CD8-positive, alpha-beta memory T cell (primary cell): ENCODE results near the gene PIGQ. TPM values are rescaled to one million over a fixed set of nuclear protein-coding genes. Genes with fewer than 3 reads are reported as not detected.

Experiments
- CTCF ChIA-PET: fragments of 350-600 bp; sonication (Branson Sonifier 250); formaldehyde crosslinking; loops from one replicate; lab custom pipeline; 2021; ENCODE audit warnings: antibody characterized with exemption; lab: Charles Lee
- POLR2A ChIA-PET: fragments of 350-600 bp; sonication (Branson Sonifier 250); formaldehyde crosslinking; loops from one replicate; lab custom pipeline; 2021; ENCODE audit warnings: antibody characterized with exemption; lab: Charles Lee
- DNase-seq, 5 donors: peaks; one replicate each; pipeline versions ENCODE4 v3.0.0 to v3.0.0-alpha.2; 2020 to 2022; ENCODE audit warnings: mixed read lengths in 1 of 5
- H3K27ac ChIP-seq: one replicate; pipeline ENCODE4 v1.7.0; 2013; ENCODE audit warnings: low read depth, mild to moderate bottlenecking, low read length, moderate library complexity
- H3K27me3 ChIP-seq: 2 replicates; pipeline ENCODE4 v1.7.0; 2013; ENCODE audit warnings: low read length, mild to moderate bottlenecking; ENCODE audit not compliant: insufficient read depth, poor library complexity, severe bottlenecking
- H3K36me3 ChIP-seq: 2 replicates; pipeline ENCODE4 v1.7.0; 2013; ENCODE audit warnings: mild to moderate bottlenecking, low read length, moderate library complexity; ENCODE audit not compliant: insufficient read depth
- H3K4me1 ChIP-seq: 2 replicates; pipeline ENCODE4 v1.7.0; 2013; ENCODE audit warnings: mild to moderate bottlenecking, low read length, moderate library complexity; ENCODE audit not compliant: insufficient read depth
- H3K4me3 ChIP-seq: 2 replicates; pipeline ENCODE4 v1.7.0; 2013; ENCODE audit warnings: mild to moderate bottlenecking, low read length
- H3K9me3 ChIP-seq: 2 replicates; pipeline ENCODE4 v1.7.0; 2013; ENCODE audit warnings: mild to moderate bottlenecking, low read length
- H3K27ac Mint-ChIP-seq, 8 donors: one replicate each; pipeline ENCODE4 v1.8.0; 2020 to 2021; ENCODE audit warnings: mixed read lengths in 8 of 8, mild to moderate bottlenecking in 6 of 8, inconsistent platforms in 3 of 8, moderate library complexity in 3 of 8
- H3K27me3 Mint-ChIP-seq, 2 donors: one replicate each; pipeline ENCODE4 v1.8.0; 2020 to 2021; ENCODE audit warnings: mixed read lengths in 2 of 2, mild to moderate bottlenecking in 1 of 2, moderate library complexity in 1 of 2
- H3K36me3 Mint-ChIP-seq, 3 donors: one replicate each; pipeline ENCODE4 v1.8.0; 2020 to 2021; ENCODE audit warnings: mixed read lengths in 3 of 3, inconsistent platforms in 1 of 3, mild to moderate bottlenecking in 1 of 3
- H3K4me1 Mint-ChIP-seq, 3 donors: one replicate each; pipeline ENCODE4 v1.8.0; 2020 to 2021; ENCODE audit warnings: mixed read lengths in 3 of 3, inconsistent platforms in 1 of 3, mild to moderate bottlenecking in 1 of 3
- H3K4me3 Mint-ChIP-seq, 7 donors: one replicate each; pipeline ENCODE4 v1.8.0; 2020 to 2021; ENCODE audit warnings: mixed read lengths in 7 of 7, mild to moderate bottlenecking in 6 of 7, moderate library complexity in 4 of 7, inconsistent platforms in 2 of 7
- H3K9me3 Mint-ChIP-seq, 5 donors: one replicate each; pipeline ENCODE4 v1.8.0; 2020 to 2022; ENCODE audit warnings: mixed read lengths in 5 of 5, mild to moderate bottlenecking in 3 of 5, moderate library complexity in 2 of 5, inconsistent platforms in 1 of 5
- polyA plus RNA-seq: library from polyadenylated mRNA; unstranded; fragments of 300-500 nt; fragmentation: Illumina TruSeq; gene quantifications from one replicate; pipeline ENCODE4 v1.2.3, GENCODE V29; 2021
- total RNA-seq, 2 experiments: library from RNA; stranded (reverse); gene quantifications; one replicate each; pipeline ENCODE4 v1.2.3, GENCODE V29; 2021

Gene PIGQ
- total and polyA plus RNA-seq, 3 experiments from 2014 or later, result 14.0 to 50.1 (median 47.4) TPM

DNA sequence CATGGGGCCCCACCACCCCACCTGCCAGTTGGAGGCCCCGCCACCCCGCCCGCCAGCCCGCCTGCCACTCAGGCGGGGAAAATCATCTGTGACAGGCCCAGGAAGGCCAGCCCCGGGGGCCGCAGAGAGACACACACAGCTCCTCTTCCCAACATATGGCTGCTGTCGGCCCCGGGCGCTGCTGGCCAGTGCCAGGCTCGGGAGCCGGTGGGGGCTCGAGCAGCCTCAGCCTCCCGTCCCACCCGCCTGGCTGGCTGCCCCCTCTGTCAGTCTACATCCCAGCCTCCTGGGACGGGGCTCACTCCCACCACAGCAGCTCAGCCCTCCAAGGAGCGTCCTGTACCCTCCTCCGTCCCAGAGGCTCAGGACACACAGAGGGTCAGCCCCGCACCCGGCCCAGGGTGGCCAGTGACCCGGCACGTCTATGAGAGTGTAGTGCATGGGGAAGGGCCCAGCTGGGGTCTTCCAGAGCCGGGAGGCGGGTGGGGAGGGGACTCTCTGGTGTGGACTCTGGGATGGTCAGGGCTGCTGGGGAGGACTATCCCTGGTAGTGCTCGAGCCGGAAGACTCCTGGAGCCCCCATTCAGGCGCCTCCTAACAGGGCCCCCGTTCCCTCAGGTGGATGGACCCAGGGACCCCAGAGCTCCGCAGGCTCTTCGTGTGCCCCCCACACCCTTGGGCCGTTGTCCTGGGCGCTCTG is 13.1 kb upstream of the PIGQ start:
- Histone ChIP-seq H3K4me3 (no peak overlapping the region), H3K27ac (no peak overlapping the region), H3K36me3 (no peaks in the 10 kb centered on the region), H3K4me1 (no peaks in the 10 kb centered on the region), H3K27me3 (peaks cover 11% of the 10 kb centered on the region), H3K9me3 (no peaks in the 10 kb centered on the region)
- no peaks in the 10 kb centered on the region for H3K9me3 Mint-ChIP-seq
- H3K27me3 Mint-ChIP-seq, result peaks cover 3 to 4% of the 10 kb centered on the region in 2 donors
- ChIA-PET CTCF (no interaction called here), POLR2A (no interaction called here)
- H3K4me1 Mint-ChIP-seq, result no peaks in the 10 kb centered on the region
- H3K4me3 Mint-ChIP-seq, result no peak overlapping the region
- DNase-seq, result no peak
- H3K36me3 Mint-ChIP-seq, result peaks cover 0 to 4% (median 0%) of the 10 kb centered on the region in 3 donors
- H3K27ac Mint-ChIP-seq, result no peak overlapping the region

- no peaks in the 10 kb centered on the region for H3K4me1 ChIP-seq
- no peaks in the 10 kb centered on the region for H3K36me3 ChIP-seq
- H3K4me3 ChIP-seq, result no peak overlapping the region
- Mint-ChIP-seq H3K27ac (no peak overlapping the region), H3K4me3 (peak overlapping the region in 1 of 7 donors; percentile 23), H3K27me3 (peaks cover 3 to 4% of the 10 kb centered on the region in 2 donors), H3K36me3 (peaks cover 0 to 4% (median 0%) of the 10 kb centered on the region in 3 donors), H3K9me3 (no peaks in the 10 kb centered on the region), H3K4me1 (no peaks in the 10 kb centered on the region)
- H3K27ac ChIP-seq, result no peak overlapping the region
- H3K27me3 ChIP-seq, result peaks cover 11% of the 10 kb centered on the region
- no peak for DNase-seq
- POLR2A ChIA-PET, result no interaction called here
- CTCF ChIA-PET, result no interaction called here
- no peaks in the 10 kb centered on the region for H3K9me3 ChIP-seq
Observed at GRCh38 chr16:557463-558297, 12.1 kb upstream of the PIGQ start.

- Mint-ChIP-seq H3K36me3 (peaks cover 0 to 4% (median 0%) of the 10 kb centered on the region in 3 donors), H3K4me1 (no peaks in the 10 kb centered on the region), H3K9me3 (no peaks in the 10 kb centered on the region), H3K27me3 (peaks cover 3 to 4% of the 10 kb centered on the region in 2 donors), H3K27ac (no peak overlapping the region), H3K4me3 (peak overlapping the region in 1 of 7 donors; percentile 23)
- Histone ChIP-seq H3K9me3 (no peaks in the 10 kb centered on the region), H3K36me3 (no peaks in the 10 kb centered on the region), H3K27ac (no peak overlapping the region), H3K4me3 (no peak overlapping the region), H3K27me3 (peaks cover 11% of the 10 kb centered on the region), H3K4me1 (no peaks in the 10 kb centered on the region)
- ChIA-PET CTCF (no interaction called here), POLR2A (interaction anchor here (0.5 kb wide), 1 partner anchor 25 kb away, joined by 3 read pairs; no protein-coding TSS in a partner anchor)
- DNase-seq, result no peak
Observed at GRCh38 chr16:558298-559020, 11.3 kb upstream of the PIGQ start.

DNA sequence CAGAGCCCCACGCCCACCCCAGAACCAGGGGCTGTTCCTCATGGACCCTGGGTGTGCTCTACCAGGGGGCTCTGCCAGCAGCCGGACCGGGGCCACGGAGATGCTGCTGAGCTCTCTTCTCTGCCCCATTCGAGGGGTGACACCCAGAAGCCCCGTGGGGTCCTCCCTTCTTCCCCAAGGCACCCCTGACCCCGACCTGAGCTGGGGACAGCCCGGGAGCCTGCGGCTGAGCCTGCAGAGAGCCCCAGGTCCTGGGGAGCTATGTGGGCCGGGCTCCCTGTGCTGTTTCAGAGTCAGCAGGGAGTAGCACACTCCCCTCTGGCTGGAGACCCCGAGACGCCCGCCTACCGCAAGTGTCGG is 10.8 kb upstream of the PIGQ start:
- Mint-ChIP-seq H3K4me3 (no peak overlapping the region), H3K9me3 (no peaks in the 10 kb centered on the region), H3K36me3 (peaks cover 0 to 4% (median 0%) of the 10 kb centered on the region in 3 donors), H3K27me3 (peaks cover 3 to 4% of the 10 kb centered on the region in 2 donors), H3K4me1 (no peaks in the 10 kb centered on the region), H3K27ac (no peak overlapping the region)
- ChIA-PET CTCF (no interaction called here), POLR2A (interaction anchor here (0.5 kb wide), 1 partner anchor 25 kb away, joined by 3 read pairs; no protein-coding TSS in a partner anchor)
- no peak overlapping the region for H3K4me3 ChIP-seq
- H3K9me3 ChIP-seq, result no peaks in the 10 kb centered on the region
- DNase-seq, result no peak
- H3K27ac ChIP-seq, result no peak overlapping the region
- H3K4me1 ChIP-seq, result no peaks in the 10 kb centered on the region
- H3K27me3 ChIP-seq, result peaks cover 11% of the 10 kb centered on the region
- H3K36me3 ChIP-seq, result no peaks in the 10 kb centered on the region

DNA sequence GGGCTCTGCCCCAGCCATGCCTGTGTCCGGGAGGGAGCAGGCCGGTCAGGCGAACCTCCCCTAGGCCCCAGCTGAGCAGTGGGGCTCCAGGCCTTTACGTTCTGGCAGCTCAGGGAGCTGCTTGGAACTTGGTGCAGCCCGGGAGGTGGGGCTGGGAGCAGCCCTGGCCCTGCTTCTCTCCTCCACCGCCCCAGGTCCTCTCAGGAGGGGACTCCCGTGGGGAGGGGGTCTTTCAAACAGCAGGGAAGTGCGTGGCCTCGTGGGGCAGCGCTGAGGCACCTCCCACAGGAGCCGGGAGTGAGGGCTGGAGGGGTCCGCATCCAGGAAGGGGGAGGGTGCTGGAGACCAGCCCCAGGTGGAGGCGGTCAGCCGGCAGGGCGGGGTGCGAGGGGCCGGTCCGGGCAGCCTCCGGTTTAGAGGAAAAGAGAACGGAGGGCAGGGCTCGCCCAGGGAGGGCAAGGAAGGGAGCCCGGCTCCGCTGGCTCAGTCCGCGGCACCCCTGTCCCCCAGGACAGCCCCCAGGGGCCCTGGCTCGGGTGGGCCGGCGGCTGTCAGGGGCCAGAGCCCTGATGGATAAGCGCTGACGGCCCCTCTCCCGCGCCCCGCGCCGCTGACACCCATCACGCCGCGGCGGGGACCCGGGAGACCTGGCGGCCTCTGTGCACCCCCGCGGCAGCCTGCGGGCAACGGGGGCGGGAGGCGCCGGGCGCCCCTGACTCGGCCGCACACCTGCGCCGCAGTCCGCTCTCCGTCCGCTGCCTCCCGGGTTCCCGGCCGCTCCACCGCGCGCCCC is 10.2 kb upstream of the PIGQ start:
- ChIA-PET POLR2A (no interaction called here), CTCF (no interaction called here)
- H3K4me1 ChIP-seq, result no peaks in the 10 kb centered on the region
- Mint-ChIP-seq H3K4me1 (no peaks in the 10 kb centered on the region), H3K27ac (no peak overlapping the region), H3K27me3 (peaks cover 3 to 4% of the 10 kb centered on the region in 2 donors), H3K4me3 (no peak overlapping the region), H3K9me3 (no peaks in the 10 kb centered on the region), H3K36me3 (no peaks in the 10 kb centered on the region)
- no peaks in the 10 kb centered on the region for H3K36me3 ChIP-seq
- DNase-seq, result no peak
- no peak overlapping the region for H3K27ac ChIP-seq
- no peak overlapping the region for H3K4me3 ChIP-seq
- H3K27me3 ChIP-seq, result peaks cover 11% of the 10 kb centered on the region
- H3K9me3 ChIP-seq, result no peaks in the 10 kb centered on the region

DNA sequence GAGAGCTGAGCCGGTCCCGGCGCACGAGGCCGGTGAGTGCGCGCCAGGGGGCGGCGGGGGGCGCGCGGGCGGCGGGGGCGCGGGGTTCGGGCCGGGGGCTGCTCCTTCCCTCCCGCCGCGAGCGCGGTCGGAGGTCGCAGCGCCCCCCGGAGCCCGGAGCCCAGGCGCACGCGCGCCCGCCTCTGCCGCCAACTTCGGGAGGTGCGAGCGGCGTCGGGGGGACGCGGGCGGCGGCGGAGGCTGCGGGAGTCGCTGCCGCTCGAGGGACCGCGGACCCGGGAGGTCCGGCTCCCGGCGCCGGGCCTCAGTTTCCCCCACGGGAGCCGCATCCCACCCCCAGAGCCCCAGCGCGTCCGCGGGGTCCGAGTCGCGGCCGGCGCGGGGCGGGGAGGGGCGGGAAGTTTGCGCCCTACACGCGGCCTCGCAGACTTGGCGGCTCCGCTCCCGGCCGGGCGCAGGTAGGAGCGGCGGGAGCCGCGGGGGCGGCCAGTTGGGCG is 9.5 kb upstream of the PIGQ start, which contains the start of gene PRR35:
Gene PRR35 (plus strand): TSS at position 191 of the 497 bp plus-strand sequence. CDS start 2,901 bp downstream, outside the sequence.
- Histone ChIP-seq H3K9me3 (no peaks in the 10 kb centered on the region), H3K4me3 (no peak within 1 kb of the TSS), H3K4me1 (no peaks in the 10 kb centered on the region), H3K27me3 (peaks cover 11% of the 10 kb centered on the region), H3K27ac (no peak within 1 kb of the TSS), H3K36me3 (no peaks in the 10 kb centered on the region)
- POLR2A ChIA-PET, result no interaction called here
- Mint-ChIP-seq H3K9me3 (no peaks in the 10 kb centered on the region), H3K4me1 (no peaks in the 10 kb centered on the region), H3K27ac (no peak within 1 kb of the TSS), H3K36me3 (no peaks in the 10 kb centered on the region), H3K27me3 (peaks cover 3 to 4% of the 10 kb centered on the region in 2 donors), H3K4me3 (no peak within 1 kb of the TSS)
- CTCF ChIA-PET, result no interaction called here
- no peak for DNase-seq

DNA sequence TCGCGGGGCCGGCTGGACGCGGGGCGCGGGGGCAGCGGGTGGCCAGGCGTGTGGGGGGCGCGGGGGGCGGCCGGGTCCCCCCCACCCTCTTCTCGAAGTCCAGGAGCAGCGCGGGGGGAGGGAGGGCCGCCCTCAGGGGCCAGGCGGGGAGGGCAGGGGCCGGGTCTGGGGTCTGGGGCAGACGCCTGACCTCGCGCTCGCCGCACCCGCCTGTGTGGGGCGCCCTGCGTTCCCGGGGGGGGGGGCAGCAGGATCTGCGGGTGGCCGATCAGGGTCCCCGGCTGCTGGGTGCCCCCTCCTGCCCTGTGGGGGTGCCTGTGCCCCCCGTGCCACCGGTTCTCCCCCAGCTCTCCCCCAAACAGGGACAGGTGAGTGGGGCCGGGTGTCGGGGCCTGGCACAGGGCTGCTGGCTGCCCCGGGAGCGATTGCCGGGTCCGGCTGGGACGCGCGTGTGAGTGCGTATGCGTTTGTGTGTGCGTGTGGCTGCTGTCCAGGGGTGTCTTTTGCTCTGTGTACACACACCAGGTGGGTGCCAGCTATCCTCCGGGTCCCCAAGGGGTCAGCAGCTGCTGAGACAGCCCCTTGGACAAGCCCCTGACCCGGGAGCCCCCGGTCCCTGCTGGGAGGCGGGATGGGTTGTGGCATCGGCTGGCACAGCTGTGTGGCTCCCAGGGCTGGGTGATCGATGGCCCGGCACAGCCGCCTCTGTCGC is 8.9 kb upstream of the PIGQ start:
- Histone ChIP-seq H3K36me3 (no peaks in the 10 kb centered on the region), H3K4me3 (no peak overlapping the region), H3K27ac (no peak overlapping the region), H3K9me3 (no peaks in the 10 kb centered on the region), H3K4me1 (no peaks in the 10 kb centered on the region), H3K27me3 (peaks cover 11% of the 10 kb centered on the region)
- ChIA-PET POLR2A (no interaction called here), CTCF (no interaction called here)
- Mint-ChIP-seq H3K4me3 (no peak overlapping the region), H3K4me1 (no peaks in the 10 kb centered on the region), H3K27me3 (peaks cover 3 to 4% of the 10 kb centered on the region in 2 donors), H3K9me3 (no peaks in the 10 kb centered on the region), H3K27ac (no peak overlapping the region), H3K36me3 (no peaks in the 10 kb centered on the region)
- DNase-seq, result no peak
